RKO (cell line): Measurements from ENCODE around the gene DDX31.

ENCODE experiments used
- DNase-seq: peaks from one replicate; pipeline ENCODE4 v3.0.0-alpha.2; 2016; ENCODE audit warnings: low spot score

DDX31 gene

DNA sequence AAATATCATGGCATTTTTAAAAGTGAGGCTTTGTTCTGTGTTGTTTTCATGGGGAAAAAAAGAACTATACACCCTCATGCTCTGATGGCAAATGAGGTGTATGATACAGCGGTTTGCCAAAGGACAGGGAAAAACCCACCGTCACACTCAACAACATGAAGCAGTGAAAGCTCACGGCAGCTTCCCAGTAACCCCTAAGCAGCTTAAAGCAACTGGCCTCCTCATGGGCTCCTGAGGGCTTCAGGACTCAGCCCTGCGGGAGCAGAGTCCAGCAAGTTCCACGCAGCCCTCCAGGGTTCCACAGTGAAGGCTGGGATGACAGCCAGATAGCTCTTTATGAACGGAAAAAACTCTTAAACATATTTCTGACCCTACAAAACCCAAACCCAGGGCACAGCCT, 74.5 kb downstream of the DDX31 start:
- no peak for DNase-seq

DNA sequence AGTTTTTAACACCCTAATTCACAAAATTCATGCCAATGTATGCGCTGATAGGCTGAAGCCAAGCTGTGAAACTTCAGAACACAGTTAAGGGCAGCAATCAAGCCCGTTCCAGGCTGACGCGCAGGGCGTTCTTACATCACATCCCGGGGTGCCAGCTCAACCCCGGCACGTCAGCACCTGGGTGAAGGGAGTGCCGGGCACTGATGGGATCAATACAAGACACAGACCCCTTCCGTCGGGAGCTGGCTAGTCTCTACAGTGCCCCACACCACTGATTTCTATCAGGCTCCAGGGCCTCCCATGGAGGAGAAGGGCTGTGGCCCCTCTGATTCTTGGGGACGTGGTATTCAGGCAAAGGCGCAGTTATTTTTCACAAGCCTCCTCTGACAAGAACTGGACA, 75.4 kb downstream of the DDX31 start:
- no peak for DNase-seq

DNA sequence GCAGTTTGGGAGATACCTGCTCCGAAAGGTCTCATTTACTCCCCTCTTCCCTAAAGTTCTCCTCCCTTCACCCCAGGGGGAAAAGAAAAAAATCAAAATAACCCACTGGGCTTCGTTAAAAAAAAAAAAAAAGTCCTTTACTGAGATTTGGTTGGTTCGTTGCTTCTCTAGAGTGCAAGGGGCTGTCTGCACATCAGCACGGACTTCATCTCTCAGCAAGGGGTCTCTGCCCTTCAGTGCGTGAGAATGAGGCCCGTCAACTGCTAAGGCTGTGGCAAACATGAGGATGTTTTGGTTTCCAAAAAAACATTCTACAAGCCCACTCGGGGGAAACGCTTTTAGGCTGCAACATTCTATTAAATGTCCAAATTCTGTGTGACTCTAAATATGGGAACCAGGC, 77.3 kb downstream of the DDX31 start:
- no peak for DNase-seq

DNA sequence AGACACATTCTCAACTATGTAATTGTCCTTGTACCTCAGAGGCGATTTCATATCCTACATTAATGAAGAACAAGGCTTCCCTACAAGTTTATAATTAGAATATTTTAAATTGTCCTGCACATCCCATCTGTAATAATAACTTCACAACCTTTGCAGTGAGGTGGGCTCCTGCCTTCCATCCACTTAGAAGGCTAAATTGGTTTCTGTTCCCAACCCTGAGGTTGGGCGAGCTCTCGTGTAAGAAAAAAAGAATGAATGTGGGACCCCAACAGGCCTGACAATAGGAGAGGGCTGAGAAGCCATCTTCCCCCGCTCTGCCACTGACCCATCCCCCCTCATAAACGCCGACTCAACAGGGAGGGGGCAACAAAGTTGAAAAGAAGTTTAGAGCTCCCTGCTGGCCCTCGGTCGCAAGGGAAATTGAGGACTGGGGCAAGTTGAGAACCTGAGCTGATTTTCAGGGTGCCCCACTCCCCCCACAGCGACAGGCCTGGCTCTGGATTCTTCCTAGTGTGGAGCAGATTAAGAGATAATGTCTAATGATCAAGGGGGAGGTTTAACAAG, 78.0 kb downstream of the DDX31 start:
- no peak for DNase-seq

DNA sequence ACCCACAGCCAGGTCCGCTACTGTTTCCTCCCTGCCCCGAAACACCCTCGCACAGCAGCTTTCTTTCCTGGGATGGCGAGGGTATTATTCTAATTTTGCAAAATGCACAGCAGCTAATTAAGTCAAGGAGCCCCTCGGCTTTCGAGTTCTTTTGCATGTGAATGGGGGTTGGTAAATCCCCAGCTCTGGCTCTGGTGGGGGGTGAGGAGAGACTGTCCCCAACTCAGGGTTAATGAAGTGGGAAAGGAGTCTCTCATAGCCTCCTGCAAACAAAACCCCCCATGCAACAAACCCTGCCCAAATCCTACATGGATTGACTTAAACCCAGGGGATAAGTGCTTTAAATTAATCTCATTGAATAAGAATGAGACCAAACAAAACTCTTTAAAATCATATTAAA, 78.5 kb downstream of the DDX31 start:
- DNase-seq: no peak

DNA sequence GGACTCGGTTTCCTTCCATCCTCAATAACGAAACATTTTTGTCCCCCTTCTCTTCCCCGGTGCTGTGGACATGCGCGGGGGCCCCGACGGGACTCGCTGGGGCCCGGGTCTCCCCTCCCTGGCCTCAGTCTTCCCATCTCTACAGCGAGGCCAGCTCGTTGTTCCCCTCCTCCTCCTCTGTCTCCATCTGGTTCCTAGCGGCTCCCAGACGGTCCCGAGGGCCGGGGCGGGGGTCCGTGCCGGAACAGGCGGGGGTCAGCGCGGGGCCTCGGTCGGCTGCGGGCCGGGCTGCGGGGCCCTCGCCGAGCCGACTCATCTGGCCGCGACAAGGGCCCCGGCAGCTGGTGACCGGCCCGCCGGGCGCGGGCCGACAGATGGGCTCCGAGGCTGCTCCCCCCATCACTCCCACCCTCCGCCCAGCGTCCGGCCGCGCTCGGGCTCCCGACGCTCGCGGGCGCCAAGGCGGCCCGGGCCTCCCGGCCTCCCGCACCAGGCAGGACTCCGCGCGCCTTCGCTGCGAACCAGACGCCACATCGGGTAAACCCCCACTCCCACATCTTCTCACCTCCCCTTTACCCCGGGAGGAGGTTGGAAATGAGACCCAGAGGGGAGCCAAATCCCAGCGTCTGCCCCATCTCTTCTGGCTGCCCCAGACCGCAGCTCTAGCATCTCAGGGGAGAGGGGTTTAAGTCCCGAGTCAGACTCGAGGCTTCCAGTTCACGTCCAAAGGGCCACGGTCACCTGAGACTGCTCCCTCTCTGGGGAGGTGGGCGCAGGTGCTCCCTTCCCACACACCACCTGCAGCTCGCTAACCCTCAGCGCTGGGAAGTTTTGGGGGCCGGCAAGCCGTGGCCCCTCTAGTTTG, 79.2 kb downstream of the DDX31 start:
- DNase-seq: no peak

DNA sequence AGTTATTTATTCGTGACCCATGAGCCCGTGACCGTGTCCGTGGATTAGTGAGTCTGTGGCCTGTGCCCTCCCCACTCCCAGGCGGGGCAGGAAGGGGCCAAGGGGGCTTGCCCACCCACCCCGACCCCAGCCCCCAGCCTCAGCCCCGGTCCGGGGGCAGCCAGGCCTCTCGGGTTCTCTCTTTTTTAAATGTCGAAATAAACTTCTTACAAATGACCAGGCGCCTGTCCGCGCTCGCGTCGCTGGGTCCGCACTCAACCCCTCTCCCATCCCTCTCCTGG, 79.8 kb downstream of the DDX31 start:
- DNase-seq: no peak

DNA sequence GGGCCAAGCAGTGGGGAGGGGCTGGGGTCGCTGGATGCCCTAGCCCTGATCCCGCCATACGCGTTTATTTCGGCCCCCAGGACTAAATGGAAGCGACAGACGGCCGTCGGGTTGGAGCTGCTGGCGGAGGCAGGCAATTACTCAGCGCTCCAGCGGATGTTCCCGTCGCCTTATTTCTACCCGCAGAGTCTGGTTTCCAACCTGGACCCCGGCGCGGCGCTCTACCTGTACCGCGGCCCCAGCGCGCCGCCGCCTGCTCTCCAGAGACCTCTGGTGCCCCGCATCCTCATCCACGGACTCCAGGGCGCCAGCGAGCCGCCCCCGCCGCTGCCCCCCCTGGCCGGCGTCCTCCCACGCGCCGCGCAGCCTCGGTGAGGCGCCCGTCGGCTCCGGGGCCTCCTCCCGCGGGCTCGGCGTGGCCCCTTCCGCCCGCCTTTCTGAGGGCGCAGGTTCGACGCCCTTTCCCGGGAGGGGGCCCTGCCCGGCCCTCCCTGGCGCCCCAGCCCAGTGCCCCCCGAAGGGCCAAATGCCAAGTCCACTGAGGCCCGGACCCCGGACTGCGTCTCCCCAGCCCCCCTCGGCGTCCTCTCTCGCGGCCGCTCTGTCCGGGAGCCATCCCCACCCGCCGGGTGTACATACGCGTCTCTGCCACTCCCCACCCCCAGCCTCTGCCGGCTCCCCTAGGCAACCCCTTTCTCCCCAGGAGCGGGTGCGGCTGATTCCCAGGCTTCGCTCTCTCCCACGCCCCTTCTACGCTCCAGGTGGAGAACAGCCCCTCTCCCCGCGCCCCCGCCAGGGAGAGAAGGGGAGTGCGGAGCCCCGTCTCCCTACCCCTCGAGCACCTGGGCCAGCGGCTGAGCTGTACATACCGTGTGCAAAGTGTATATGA, 80.4 kb downstream of the DDX31 start:
- DNase-seq: no peak

DNA sequence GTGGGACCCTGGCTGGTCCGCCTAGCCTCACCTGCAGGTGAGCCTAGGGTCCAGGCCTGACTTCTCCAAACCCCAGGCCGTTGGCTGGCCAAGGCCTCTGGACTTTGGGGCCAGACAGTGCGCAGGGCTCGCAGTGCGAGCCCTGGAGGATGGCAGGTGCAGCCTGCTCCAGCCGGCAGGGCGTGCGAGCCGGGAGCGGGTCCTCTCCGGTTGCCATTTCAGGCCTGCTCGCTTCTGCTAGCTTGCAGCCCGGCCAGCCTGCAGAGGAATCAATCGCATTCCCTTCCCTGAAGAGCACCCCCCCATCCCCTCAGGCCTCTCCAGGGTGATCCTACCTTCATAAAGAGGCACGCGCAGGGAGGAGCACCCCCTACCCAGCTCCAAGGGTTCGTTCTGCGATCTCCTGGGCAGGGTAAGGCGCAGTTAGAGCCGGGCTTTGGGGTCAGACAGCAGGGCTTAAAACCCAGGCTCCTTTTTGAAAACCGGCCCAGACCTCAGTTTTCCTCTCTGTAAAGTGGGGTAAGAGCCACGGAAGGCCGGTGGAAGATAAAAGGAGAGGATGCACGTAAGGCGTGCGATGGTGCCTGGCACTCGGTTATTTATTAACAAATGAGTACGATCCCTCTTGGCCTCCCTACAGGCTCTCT, 81.2 kb downstream of the DDX31 start:
- DNase-seq: no peak

DNA sequence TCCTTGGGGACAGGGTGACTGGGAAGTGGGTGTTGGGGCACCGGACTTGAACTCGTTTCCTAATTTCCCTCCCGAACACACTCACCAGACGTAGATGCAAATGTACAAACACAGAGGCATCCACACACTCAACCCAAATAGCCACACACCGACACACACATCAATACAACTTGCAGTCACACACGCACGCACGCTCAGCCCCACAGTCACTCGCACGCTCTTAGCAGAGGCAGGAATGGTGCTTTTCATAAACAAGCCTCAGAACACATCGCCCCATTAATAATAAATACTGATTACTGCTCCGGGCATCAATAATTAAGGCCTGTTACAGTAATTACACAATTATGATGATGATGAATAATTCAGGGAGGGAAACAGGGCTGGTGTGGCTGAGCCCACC, 81.7 kb downstream of the DDX31 start:
- DNase-seq: no peak

DNA sequence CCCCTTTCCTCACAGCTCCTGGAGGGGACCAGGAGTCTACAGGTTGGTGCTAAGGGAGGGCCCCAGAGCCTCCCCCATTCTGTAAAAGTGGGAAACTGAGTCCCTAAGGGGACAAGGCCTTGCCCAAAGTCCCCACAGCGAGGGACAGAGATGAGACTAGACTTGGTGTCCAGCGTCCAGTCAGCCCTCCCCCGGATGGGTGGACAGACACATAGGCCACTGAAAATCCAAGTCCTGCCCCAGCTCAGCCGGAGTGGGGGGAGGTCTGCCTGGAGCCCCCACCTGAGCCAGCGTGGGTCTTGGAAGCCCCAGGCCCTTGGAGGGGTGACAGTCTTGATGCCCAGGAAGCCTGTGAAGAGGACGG, 82.2 kb downstream of the DDX31 start:
- DNase-seq: no peak

DNA sequence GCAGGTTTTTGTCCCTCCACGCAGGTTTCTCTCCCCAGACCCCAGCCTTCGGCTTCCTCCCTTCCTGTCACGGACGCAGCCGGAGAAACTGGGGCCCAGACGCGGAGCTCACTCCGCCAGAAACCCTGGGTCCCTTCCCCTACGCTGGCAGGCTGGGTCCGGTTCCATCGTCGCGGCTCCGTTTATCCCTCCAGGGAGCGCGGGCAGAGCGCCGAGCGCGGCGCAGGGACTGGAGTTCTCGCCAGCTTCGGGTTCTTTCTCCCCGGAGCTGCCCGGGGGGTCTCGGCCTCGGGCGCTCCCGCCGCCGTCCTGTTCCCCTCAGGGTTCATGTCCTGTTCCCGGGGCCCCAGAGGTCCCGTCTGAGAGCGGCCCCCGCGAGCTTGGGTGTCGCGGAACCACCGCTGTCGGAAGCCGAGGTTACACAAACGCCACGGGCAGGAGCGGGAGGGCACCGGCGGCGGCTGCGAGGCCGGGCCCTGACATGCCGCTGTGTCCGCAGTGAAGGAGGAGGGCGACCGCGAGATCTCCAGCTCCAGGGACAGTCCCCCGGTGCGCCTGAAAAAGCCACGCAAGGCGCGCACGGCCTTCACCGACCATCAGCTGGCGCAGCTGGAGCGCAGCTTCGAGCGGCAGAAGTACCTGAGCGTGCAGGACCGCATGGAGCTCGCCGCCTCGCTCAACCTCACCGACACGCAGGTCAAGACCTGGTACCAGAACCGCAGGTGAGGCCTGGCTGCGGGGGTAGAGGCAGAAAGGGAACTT, 82.8 kb downstream of the DDX31 start:
- DNase-seq: no peak

DNA sequence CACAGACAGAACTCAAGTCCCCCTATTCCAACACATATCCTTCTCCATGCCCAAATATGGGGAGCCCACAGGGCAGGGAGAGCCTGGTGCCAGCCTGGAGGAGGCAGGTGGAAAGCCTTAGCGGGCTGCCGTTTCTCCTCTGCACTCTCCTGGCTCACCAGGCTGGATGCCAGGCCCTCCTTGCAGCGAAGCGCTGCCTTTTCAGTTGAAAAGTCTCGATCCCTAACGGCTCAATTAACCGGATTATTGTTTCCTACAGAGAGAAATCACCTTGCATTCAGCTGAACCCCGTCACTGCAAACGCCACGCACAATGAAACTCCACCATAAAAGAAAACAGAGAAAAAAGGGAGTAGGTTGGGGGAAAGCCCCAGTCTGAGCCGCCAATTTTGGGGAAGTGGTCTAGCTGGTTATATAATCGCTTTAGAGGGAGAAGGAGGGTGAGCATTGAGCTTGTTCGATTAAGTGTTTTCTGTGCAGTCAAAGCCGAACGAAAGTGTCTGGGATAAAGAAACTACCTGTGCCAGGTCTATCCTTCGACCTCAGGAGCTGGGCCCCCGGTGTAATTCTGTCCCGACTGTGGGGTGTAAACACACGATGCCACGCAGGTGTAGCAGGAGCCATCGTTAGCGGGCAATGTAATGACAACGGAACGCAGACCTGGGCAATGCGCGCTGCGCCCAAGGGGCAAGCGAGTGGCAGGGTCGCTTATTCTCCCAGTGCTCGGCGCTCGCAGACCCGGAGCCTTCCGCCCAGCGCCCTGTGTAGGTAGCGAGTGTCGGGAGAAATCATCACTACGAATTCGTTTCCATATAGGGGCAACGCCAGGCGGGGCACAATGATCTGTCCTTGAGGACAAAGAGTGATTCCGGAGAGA, 83.6 kb downstream of the DDX31 start:
- no peak for DNase-seq

DNA sequence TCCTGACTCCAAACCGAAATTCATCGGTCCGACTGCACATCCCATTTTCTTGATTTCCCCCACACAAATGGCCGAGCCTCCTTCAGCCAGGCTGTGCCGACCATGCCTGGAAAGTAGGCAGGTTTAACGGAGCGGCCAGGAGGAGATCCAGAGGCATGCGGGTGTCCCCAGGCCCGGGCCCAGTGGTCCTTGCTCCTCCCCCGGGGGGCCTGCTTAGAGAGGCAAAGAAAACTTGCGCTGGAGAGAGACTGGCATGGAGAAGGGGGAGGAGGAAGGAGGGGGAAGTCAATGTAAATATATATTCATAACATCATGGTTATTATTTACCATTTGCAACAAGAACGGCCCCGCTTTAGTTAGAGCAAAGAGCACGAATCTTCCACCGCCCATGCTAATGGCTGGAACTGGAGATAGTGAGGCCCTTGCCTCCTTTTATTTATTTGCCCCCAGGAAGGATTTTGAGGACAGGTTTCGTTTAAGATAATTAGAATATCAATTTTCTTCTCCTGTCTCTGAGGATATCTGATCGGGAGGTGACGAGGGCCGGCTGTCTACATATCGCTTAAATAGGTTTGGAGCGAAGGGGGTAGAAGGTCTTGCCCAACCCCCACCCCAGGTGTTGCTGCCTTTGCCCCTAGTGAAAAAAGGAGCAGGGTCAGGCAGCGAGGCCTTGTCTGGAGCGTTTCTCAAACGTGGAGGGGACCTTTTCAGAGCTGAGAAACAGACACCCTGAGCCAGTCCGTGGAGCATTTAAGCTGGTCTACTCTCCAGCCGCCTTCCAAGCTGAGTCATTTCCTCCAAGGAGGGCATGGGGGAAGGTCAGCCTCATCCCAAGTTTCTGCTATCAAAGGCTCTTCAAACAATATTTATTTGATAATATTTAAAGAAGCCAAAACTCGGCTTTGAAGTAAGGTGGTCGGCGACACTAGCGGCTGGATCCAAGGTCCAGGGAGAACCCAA, 84.9 kb downstream of the DDX31 start:
- peak; percentile 50 for DNase-seq

DNA sequence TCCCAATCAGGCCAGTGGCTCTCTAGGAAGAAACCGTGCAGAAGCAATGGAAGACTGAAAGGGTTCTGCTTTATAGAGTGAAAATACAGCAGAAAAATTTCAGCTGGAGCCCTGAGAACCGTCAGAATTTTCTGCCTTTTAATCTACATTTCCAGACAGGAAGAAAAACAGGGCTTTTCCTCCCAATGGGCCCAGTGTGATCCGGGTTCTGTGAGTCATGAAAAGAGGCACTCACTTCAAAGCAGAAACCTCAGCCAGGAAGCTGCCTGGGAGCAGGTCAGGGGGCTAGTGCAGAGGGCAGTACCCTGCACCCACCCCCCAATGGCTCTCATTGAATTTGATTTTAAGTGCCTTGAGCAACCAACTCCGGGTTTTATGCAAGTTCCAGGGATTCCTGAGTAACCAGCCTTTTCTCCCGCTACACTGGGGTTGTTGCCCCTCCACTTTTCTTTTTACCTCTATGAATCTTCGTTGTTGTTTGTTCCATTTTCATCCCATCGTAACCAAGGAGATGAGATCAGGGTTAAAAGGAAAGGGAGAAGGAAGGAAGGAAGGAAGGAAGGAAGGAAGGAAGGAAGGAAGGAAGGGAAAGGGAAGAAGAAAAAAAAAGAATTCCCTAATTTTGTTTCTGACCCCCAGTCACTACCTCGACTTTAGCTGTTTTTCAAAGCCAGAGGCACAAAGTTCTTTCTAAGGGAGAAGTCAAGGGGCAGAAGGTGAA, 86.0 kb downstream of the DDX31 start:
- no peak for DNase-seq

DNA sequence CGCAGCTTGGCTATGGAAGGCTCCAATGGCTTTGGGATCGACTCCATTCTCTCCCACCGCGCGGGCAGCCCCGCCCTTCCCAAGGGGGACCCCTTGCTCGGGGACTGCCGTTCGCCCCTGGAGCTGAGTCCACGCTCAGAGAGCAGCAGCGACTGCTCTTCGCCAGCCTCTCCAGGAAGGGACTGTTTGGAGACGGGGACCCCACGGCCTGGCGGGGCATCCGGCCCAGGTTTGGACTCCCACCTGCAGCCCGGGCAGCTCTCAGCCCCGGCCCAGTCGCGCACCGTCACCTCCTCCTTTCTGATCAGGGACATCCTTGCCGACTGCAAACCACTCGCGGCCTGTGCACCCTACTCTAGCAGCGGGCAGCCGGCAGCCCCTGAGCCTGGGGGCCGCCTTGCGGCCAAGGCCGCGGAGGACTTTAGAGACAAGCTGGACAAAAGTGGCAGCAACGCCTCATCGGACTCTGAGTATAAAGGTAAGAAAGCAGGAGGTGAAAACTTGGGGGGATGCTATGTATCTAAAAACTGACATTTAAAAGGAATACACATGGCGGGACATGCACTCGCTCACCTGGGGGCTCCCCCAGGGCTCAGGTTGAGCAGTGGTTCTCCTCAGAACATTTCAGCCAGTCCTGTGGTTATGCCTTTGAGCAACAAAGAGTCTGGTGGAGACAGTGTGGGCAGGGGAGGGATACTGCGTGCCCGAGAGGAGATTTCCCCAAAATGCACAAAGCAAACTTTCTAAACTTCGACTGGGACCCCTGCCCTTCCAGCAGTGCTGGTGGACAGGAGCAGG, 86.8 kb downstream of the DDX31 start:
- no peak for DNase-seq

DNA sequence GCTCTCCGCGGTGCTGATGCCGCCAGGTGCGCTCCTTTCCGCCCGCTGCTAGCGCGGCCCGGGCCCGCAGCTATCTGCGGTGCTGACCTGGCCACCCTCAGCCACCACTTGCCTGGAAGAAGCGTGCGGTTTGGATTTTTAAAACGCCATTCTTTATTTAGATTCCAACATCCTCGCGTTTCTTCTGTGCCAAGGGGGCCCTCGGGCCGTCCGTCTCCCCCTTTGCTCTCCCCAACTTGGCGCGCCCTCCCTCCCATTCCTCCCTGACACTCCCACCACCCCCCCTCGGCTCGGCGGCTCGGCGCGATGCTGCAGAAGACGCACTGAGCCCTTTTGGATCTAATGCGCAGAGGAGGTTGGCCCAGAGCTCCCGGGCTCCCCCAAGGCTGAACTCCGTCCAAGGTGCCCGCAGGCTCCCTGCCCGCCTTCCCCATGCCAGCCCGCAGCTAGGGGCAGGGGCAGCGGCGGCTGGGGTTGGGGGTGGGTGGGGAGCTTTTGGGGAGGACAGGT, 87.5 kb downstream of the DDX31 start, which contains the start of gene BARHL1:
Gene BARHL1 (plus strand): TSS at position 331 of the 510 bp plus-strand sequence. CDS start 192 bp downstream, outside the sequence.
- DNase-seq: no peak

DNA sequence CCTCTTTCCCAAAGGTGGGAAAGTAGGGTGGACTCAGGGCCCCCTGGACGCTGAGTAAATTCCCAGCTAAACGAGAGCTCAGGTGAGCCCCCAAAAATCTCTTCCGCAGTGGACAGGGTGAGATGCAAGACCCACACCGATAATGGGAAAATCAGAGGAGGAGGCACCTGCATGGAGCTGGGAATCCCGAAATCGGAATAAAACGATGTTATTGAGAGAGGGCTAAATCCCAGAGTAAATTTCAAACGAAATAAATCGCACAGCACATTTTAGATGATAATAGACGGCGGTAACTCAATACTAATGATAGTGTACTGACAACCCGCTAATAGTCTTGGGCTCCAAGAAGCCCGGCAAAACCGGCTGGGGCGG, 90.4 kb downstream of the DDX31 start:
- DNase-seq: no peak
